Activated naive CD8-positive, alpha-beta T cell treated with anti-CD3 and anti-CD28 coated beads, Interleukin-2, amount 50 U/mL, for 24 hours (primary cell): ENCODE measurements around the gene GIT2.

Experiments used
- ATAC-seq: fragments of 150-1000 bp; cut with Tn5 transposase; one replicate; pipeline ENCODE4 v1.10.0; 2021
- DNase-seq: peaks from one replicate; pipeline ENCODE4 v3.0.0; 2021
- H3K27ac Mint-ChIP-seq: one replicate; pipeline ENCODE4 v1.8.0; 2021; ENCODE audit warnings: mild to moderate bottlenecking, mixed read lengths
- H3K27me3 Mint-ChIP-seq: one replicate; pipeline ENCODE4 v1.8.0; 2021; ENCODE audit warnings: mixed read lengths
- H3K36me3 Mint-ChIP-seq: one replicate; pipeline ENCODE4 v1.8.0; 2021; ENCODE audit warnings: low read depth, mixed read lengths
- H3K4me1 Mint-ChIP-seq: one replicate; pipeline ENCODE4 v1.8.0; 2021; ENCODE audit warnings: mixed read lengths
- H3K4me3 Mint-ChIP-seq: one replicate; pipeline ENCODE4 v1.8.0; 2021; ENCODE audit warnings: mild to moderate bottlenecking, moderate library complexity, mixed read lengths
- H3K9me3 Mint-ChIP-seq: one replicate; pipeline ENCODE4 v1.8.0; 2021; ENCODE audit warnings: mixed read lengths

Gene GIT2

GRCh38 chr12:109972821-109973220 is 23.3 kb downstream of the GIT2 start:
- H3K4me1 Mint-ChIP-seq, result peaks cover 32% of the 10 kb centered on the region
- DNase-seq, result no peak
- no peaks in the 10 kb centered on the region for H3K27me3 Mint-ChIP-seq
- no peak overlapping the region for H3K27ac Mint-ChIP-seq
- no peak for ATAC-seq
- H3K4me3 Mint-ChIP-seq, result no peak overlapping the region
- no peaks in the 10 kb centered on the region for H3K9me3 Mint-ChIP-seq
- H3K36me3 Mint-ChIP-seq, result peaks cover 58% of the 10 kb centered on the region

- Mint-ChIP-seq H3K27ac (no peak overlapping the region), H3K9me3 (no peaks in the 10 kb centered on the region), H3K27me3 (no peaks in the 10 kb centered on the region), H3K36me3 (peaks cover 41% of the 10 kb centered on the region), H3K4me3 (no peak overlapping the region), H3K4me1 (peaks cover 27% of the 10 kb centered on the region)
- DNase-seq, result no peak
- no peak for ATAC-seq
These were observed 27.4 kb downstream of the GIT2 start for GRCh38 chr12:109968801-109969200.

DNA sequence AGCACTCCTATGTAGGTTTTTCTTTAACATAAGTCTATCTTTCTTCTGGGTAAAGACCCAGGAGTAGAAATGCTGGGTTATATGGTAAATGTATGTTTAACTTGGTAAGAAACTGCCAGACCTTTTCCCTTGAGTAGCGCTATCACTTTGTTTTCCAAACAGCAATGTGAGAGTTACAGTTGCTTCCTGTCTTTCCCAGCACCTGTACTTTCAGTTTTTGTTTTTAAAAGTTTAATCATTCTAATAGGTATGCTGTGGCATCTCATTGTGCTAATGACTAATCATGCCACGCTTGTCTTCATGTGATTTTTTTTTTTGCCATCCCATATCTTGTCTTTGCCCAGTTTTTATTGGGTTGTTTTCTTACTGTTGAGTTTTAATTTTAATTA is 28.1 kb downstream of the GIT2 start:
- DNase-seq, result no peak
- peak; percentile 20 for ATAC-seq
- H3K27ac Mint-ChIP-seq, result peak overlapping the region; percentile 50
- H3K9me3 Mint-ChIP-seq, result no peaks in the 10 kb centered on the region
- no peak overlapping the region for H3K4me3 Mint-ChIP-seq
- no peaks in the 10 kb centered on the region for H3K27me3 Mint-ChIP-seq
- peaks cover 19% of the 10 kb centered on the region for H3K4me1 Mint-ChIP-seq
- H3K36me3 Mint-ChIP-seq, result peaks cover 39% of the 10 kb centered on the region

- peaks cover 37% of the 10 kb centered on the region for H3K36me3 Mint-ChIP-seq
- DNase-seq (no peak), ATAC-seq (peak; percentile 36)
- no peaks in the 10 kb centered on the region for H3K27me3 Mint-ChIP-seq
- no peak overlapping the region for H3K4me3 Mint-ChIP-seq
- H3K4me1 Mint-ChIP-seq, result peaks cover 19% of the 10 kb centered on the region
- H3K9me3 Mint-ChIP-seq, result no peaks in the 10 kb centered on the region
- peak overlapping the region; percentile 50 for H3K27ac Mint-ChIP-seq
These were observed 28.7 kb downstream of the GIT2 start for GRCh38 chr12:109967383-109968031.

GRCh38 chr12:109966546-109966945 is 29.6 kb downstream of the GIT2 start:
- no peak for ATAC-seq
- Mint-ChIP-seq H3K4me1 (peaks cover 19% of the 10 kb centered on the region), H3K36me3 (peaks cover 33% of the 10 kb centered on the region), H3K27me3 (no peaks in the 10 kb centered on the region), H3K27ac (no peak overlapping the region), H3K4me3 (no peak overlapping the region), H3K9me3 (no peaks in the 10 kb centered on the region)
- DNase-seq, result no peak

DNA sequence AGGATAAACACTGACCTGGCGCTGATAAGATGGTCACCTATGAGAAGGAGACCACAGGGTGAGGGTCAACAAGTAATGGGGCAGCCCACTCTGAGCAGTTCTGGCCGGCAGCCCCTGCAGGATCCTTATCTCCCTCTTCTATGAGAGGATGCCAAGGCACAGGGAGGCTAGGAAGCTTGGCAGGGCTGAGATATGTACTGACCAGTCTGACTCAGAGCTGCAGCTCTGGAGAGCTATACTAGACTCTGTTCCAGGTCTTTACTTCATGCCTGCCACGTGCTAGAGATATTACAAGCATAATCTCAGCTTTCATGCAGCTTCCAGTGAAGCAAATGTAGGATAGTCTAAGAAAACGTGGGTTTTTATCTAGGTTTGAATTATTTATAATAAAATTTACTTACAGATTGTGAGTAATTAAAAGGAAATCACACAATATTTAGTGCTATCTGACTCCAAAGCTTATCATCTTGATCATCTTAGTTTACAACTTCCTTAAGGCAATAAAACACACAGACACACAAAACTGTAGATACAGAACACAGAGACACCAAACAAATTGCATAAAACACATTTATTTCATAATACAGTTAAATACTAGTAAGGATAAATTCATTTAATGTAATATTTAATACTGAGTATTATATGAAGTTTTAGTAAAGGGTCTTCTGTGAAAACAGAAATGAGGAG is 32.3 kb downstream of the GIT2 start:
- Mint-ChIP-seq H3K36me3 (peaks cover 31% of the 10 kb centered on the region), H3K9me3 (no peaks in the 10 kb centered on the region), H3K4me1 (peaks cover 15% of the 10 kb centered on the region), H3K4me3 (no peak overlapping the region), H3K27me3 (no peaks in the 10 kb centered on the region), H3K27ac (peak overlapping the region; percentile 59)
- DNase-seq (no peak), ATAC-seq (no peak)

DNA sequence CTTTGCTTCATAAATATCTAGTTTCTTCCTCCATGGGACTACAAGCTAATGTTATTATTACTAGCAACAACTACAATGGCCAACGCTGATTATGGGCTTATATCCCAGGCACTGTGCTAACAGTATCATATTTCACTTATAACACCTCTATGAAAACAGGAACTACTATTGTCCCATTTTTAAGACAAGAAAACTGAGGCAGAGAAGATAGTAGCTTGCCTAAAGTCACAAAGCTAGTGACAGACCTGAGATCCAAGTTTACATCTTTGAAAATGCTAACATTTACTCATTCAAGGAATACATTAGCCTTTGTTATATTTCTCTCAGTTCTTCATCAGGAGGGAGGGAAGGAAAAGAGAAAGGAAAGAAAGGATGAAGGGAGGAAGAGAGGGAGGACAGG is 32.8 kb downstream of the GIT2 start:
- H3K36me3 Mint-ChIP-seq, result peaks cover 33% of the 10 kb centered on the region
- H3K27ac Mint-ChIP-seq, result peak overlapping the region; percentile 30
- ATAC-seq (no peak), DNase-seq (no peak)
- no peaks in the 10 kb centered on the region for H3K9me3 Mint-ChIP-seq
- peaks cover 13% of the 10 kb centered on the region for H3K4me1 Mint-ChIP-seq
- H3K4me3 Mint-ChIP-seq, result no peak overlapping the region
- H3K27me3 Mint-ChIP-seq, result no peaks in the 10 kb centered on the region

GRCh38 chr12:109962398-109962797 is 33.8 kb downstream of the GIT2 start:
- Mint-ChIP-seq H3K27ac (no peak overlapping the region), H3K27me3 (no peaks in the 10 kb centered on the region), H3K4me1 (peaks cover 5% of the 10 kb centered on the region), H3K4me3 (no peak overlapping the region), H3K9me3 (no peaks in the 10 kb centered on the region), H3K36me3 (peaks cover 36% of the 10 kb centered on the region)
- DNase-seq (no peak), ATAC-seq (no peak)

DNA sequence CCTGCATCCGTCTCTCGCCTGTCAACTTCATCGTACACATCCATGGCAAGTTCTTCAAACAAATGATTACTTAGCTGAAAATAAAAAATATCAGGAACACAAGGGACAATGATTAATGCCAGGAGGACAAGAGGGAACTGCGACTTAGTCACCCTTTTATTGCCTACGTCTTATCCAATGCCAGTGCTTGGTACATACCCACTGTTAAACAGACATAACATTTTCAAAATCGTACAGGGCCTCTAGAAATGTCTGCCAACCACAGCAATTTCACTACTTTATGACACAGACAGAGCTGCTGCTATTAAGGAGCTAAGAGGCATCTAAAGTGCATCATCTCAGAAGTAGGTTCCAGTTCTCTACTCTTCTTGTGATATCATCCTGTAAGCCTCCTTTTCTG is 34.6 kb downstream of the GIT2 start:
- H3K4me1 Mint-ChIP-seq, result peaks cover 3% of the 10 kb centered on the region
- peaks cover 38% of the 10 kb centered on the region for H3K36me3 Mint-ChIP-seq
- H3K4me3 Mint-ChIP-seq, result no peak overlapping the region
- H3K27me3 Mint-ChIP-seq, result no peaks in the 10 kb centered on the region
- ATAC-seq (no peak), DNase-seq (no peak)
- no peaks in the 10 kb centered on the region for H3K9me3 Mint-ChIP-seq
- no peak overlapping the region for H3K27ac Mint-ChIP-seq

- Mint-ChIP-seq H3K27me3 (no peaks in the 10 kb centered on the region), H3K4me1 (no peaks in the 10 kb centered on the region), H3K36me3 (peaks cover 37% of the 10 kb centered on the region), H3K4me3 (no peak overlapping the region), H3K9me3 (no peaks in the 10 kb centered on the region), H3K27ac (no peak overlapping the region)
- ATAC-seq (no peak), DNase-seq (no peak)
These were observed 35.0 kb downstream of the GIT2 start for GRCh38 chr12:109961201-109961600.

DNA sequence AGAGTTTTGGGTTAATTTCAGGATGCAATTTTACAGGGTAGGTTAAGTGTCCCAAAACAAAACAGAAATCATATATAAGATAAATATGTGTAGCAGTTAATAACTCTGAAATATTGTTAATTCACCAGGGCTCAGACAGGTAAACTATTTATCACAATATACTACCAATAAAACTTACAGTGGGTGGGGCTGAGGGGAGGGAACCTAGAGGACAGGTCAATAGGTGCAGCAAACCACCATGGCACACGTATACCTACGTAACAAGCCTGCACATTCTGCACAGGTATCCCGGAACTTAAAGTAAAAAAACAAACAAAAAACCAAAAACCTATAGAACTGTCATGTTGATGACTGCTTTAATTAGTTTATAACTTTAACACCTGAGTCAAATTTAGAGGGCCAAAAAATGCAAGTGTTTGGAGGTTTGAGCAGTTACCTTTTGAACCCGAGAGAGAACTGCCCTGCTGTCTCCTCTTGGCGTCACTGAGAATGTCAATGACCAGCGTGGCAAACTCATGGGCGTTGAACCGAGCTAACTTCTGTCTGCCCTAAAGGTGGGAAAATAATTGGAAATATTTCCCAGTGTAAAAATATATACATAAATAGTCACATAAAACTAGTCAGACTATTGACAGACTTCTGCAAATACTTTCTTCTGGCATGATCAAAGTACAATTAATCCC is 36.6 kb downstream of the GIT2 start:
- no peaks in the 10 kb centered on the region for H3K4me1 Mint-ChIP-seq
- no peaks in the 10 kb centered on the region for H3K9me3 Mint-ChIP-seq
- peaks cover 32% of the 10 kb centered on the region for H3K36me3 Mint-ChIP-seq
- ATAC-seq (no peak), DNase-seq (no peak)
- H3K27me3 Mint-ChIP-seq, result no peaks in the 10 kb centered on the region
- no peak overlapping the region for H3K4me3 Mint-ChIP-seq
- no peak overlapping the region for H3K27ac Mint-ChIP-seq

DNA sequence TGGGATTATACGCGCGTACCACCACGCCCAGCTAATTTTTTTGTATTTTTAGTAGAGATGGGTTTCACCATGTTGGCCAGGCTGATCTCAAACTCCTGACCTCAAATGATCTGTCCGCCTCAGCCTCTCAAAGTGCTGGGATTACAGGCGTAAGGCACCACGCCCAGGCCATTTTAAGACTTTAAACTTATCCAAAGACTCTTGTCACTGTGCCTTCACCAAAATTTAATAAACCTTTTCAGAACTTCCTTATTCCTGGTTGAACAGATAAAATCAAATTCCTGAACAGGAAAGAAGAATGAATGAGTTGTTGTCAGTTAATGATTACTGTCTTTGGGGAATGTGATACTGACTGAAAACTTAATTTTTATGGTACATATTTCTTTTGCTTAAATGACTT is 37.8 kb downstream of the GIT2 start:
- Mint-ChIP-seq H3K4me1 (no peaks in the 10 kb centered on the region), H3K27ac (no peak overlapping the region), H3K9me3 (no peaks in the 10 kb centered on the region), H3K4me3 (no peak overlapping the region), H3K27me3 (no peaks in the 10 kb centered on the region), H3K36me3 (peaks cover 30% of the 10 kb centered on the region)
- DNase-seq, result no peak
- ATAC-seq, result no peak

DNA sequence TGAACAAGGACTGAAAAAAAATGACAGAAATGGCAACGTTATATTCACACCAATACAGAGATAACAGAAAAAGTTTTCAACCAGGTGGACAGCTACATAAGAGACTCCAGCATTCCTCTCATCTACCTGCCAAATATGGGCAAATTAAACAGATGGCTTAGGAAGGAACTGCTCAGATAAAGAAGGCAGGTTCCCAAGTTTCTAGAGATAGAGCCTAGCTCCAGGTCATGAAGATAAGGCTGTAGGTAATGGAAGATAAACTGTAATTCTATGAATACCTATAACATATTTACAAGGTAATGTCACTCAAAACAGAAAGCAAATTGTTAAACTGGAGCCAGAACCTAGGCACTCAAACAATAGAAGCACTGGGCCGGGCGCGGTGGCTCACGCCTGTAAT is 42.5 kb downstream of the GIT2 start:
- DNase-seq, result no peak
- Mint-ChIP-seq H3K36me3 (peaks cover 43% of the 10 kb centered on the region), H3K9me3 (no peaks in the 10 kb centered on the region), H3K27me3 (no peaks in the 10 kb centered on the region), H3K27ac (peak overlapping the region; percentile 15), H3K4me3 (no peak overlapping the region), H3K4me1 (no peaks in the 10 kb centered on the region)
- ATAC-seq, result no peak

GRCh38 chr12:109952873-109953272 is 43.3 kb downstream of the GIT2 start:
- ATAC-seq (no peak), DNase-seq (no peak)
- H3K27me3 Mint-ChIP-seq, result no peaks in the 10 kb centered on the region
- no peaks in the 10 kb centered on the region for H3K9me3 Mint-ChIP-seq
- peaks cover 7% of the 10 kb centered on the region for H3K4me1 Mint-ChIP-seq
- H3K27ac Mint-ChIP-seq, result peak overlapping the region; percentile 15
- H3K4me3 Mint-ChIP-seq, result no peak overlapping the region
- peaks cover 45% of the 10 kb centered on the region for H3K36me3 Mint-ChIP-seq

GRCh38 chr12:109952160-109952858 is 43.9 kb downstream of the GIT2 start:
- Mint-ChIP-seq H3K4me3 (no peak overlapping the region), H3K4me1 (peaks cover 13% of the 10 kb centered on the region), H3K27me3 (no peaks in the 10 kb centered on the region), H3K9me3 (no peaks in the 10 kb centered on the region), H3K36me3 (peaks cover 49% of the 10 kb centered on the region), H3K27ac (peak overlapping the region; percentile 55)
- DNase-seq, result no peak
- ATAC-seq, result no peak
